ENCODE measurements around the gene SHANK1.

Gene SHANK1

DNA sequence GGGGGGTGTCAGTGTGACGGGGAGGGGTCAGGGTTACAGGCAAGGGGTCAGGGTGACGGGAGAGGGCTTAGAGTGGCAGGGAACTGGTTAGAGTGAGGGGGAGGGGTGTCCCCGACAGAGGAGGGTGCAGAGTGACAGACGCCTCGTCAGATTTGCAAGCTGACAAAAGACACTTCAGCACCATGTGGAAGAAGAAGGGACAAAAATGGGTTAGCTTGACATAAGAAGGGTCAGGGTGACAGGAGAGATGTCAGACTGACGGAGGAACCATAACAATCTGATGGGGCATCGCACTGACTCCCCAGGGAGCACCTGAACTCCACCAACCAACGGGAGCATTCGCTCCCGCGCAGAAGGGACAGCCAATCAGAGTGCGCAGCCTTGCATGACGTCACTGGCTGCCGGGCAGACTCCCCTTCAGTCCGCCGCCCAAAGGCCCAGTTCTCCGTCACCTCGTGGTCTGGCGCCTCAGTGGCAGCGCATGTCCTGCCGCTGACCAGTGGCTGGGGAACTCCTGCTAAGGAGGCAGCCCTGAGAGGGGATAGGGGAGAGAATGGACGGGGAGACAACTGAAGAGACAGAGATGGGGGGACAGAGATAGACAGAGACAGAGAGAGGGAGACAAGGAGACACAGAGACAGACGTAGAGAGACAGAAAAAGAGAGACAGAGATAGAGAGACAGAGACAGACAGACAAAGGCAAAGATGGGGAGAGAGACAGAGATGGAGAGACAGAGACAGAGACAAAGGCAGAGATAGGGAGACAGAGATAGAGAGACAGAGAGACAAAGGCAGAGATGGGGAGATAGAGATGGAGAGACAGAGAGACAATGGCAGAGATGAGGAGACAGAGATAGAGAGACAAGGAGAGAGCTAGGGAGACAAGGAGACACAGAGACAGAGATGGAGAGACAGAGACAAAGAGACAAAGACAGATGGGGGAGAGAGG is 40.2 kb downstream of the SHANK1 start:
- no peak for FAIRE-seq

DNA sequence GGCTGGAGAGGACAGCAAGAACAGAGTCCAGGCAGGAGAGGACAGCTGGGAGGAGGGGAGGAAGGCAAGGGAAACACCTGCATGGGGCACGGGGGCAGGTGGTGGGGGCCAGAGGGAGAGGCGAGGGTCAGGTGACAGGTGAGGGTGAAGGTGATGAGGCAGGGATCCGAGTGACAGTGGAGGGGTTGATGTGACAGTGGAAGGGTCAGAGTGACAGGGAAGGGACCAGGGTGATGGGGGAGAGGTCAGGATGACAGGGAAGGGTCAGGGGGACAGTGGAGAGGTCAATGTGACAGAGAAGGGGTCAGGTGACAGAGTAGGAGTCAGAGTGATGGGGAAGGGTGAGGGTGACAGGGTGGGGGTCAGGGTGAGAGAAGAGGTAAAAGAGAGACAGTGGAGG is 41.3 kb downstream of the SHANK1 start:
- FAIRE-seq: no peak

DNA sequence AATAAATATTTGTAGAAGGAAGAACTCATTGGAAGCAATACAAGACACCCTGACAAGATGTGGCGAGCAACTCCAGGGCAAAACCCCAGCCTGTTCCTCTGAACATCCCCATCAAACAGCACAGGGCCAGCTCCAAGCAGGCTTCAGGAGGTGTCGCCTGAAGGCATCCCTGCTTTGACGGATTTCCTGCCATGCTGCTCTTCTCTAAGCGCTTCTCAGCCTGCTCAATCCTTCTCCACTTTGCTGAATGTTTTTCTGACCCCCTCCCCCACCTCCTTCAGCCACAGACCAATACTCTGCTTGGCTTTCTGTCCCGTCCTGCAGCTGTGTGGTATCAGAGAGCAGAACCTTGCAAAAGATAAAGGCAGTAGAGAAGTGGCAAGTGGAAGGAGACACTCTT is 42.0 kb downstream of the SHANK1 start:
- no peak for FAIRE-seq

DNA sequence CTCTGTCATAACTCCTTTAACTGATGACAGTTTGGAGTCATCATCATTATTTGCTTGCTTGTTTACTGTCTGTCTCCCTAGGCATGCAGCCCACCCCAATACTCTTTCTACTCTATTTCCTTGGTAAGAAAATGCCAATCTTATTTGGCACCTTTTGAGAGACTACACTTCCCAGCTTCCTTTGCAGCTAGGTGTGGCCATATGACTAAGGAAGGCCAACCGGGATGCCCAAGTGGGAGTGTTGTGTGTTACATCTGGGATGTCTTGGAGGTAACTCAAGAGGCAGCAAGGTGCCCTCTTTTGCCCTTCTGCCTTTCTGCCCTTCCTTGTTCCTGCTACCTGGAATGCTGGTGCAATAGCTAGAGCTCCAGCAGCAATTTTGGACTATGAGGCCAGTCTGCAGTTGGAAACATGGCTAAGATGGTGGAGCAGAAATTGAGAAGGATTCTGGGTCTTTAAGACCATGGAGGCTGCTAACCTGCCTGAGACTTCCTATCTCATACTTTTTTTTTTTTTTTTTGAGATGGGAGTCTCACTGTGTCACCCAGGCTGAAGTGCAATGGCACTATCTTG is 42.9 kb downstream of the SHANK1 start:
- no peak for FAIRE-seq

DNA sequence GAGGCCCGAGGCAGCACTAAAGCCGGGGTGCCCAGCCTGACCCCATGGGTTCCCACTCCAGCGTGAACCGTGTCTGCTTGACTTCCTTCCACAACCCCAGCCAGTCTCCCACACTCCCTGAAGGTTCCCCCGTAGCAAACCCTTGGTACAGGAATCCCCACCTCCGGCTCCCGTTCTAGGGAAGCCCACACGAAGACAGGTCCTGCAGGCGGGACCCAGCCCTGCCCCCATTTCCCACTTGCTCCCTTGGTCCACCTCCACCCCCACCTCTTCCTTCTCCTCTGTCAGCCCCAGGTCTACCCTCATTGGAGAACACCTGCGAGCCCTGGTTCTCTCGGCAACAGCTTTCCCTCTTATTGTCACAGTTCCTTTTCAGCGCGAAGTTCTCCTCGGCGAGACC is 46.5 kb downstream of the SHANK1 start:
- no peak for FAIRE-seq

GRCh38 chr19:50670102-50670380 is 49.6 kb downstream of the SHANK1 start:
- no peak for FAIRE-seq

DNA sequence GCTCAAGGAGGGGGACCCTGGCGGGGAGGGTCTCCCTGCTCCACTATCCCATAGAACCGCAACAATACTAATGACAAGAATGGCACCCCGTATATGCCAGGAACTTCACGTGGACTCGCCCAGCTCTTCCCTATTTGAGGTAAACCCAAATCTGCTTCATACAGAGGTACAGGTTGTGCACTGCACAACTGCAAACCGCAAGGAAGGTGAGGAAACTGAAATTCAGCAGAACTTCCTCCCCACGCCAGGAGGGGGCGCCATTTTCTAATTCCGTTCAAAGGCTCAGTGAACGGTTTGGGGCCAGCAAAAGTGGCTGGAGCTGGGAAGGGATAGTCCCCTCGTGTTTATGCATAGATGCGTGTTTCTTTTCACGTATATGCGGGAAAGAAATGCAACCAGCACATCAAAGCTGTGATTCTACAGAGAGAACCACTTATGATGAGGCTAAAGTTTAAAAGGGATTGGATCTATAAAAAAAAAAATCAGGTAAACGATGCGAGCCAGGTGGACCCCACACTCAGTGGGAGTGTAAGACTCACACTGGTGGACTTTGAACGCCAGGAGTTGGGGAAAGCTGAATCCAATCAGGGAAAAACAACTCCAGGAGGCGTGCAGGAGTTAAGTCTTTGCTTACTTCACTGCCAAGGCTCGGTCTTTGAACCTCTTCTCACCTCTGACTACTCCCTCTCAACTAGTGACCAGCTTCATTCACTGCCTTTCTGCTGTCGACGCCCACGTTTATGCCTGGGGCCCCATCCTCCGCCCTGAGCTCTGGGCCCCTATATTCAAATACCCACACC is 50.1 kb downstream of the SHANK1 start:
- FAIRE-seq: no peak

DNA sequence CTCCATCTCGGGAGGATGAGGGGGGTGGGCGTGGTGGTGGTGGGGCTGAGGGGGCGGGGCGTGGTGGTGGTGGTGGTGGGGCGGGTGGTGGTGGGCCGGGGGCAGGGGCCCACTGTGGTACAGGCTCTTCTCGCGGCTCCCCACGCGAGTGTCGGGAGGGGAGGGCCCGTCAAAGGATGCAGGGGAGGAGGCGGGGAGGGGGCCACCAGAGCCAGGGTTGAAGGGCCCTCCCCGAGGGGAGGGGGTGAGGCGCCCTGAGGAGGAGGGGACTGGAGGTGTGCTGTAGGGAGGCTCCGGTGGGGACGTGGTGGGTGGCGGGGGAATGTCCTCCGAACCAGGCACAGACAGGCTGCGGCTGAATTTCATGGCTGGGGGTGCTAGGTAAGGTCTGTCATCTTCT is 50.7 kb downstream of the SHANK1 start:
- FAIRE-seq: no peak

DNA sequence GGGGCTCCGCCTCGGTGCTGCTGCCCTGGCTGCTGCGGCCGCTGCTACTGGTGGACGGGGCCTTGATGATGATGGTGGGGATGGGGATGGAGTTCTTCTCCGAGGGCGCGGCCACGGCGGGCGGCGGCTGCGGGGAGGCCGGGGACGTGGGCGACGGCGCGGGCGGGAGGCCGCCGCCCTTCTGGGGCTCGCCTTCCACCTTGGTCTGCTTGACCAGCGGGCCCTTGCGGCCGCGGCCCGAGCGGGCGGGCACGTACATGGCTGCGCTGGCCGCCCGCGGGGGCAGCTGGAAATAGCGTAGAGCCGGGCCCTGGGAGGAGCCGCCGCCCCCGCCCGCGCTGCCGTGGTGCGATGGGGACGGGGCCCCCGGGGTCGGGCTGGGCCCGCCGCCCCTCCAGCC is 51.2 kb downstream of the SHANK1 start:
- no peak for FAIRE-seq

GRCh38 chr19:50667759-50668231 is 51.8 kb downstream of the SHANK1 start:
- no peak for FAIRE-seq

GRCh38 chr19:50667177-50667758 is 52.3 kb downstream of the SHANK1 start:
- FAIRE-seq: no peak

GRCh38 chr19:50666346-50667176 is 53.0 kb downstream of the SHANK1 start:
- no peak for FAIRE-seq

DNA sequence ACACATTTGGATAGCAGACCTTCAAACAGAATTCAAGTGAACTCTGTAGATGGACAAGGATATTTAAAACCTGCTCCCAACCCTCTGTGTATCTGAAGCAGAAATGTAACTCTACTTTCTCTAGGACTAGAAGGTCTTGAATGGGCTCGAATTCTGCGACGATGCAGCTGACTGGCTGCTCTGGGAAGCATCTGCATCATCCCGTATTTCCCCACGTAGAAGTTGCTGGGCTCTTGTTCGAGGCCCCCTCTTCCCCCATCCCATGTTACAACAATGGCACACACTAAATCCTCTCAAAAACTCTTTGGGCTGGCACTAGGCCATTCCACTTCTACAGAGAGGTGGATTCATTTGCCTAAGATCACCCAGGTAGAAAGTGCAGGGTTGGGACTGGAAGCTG is 55.4 kb downstream of the SHANK1 start:
- FAIRE-seq: no peak

- FAIRE-seq: no peak
These were observed 56.2 kb downstream of the SHANK1 start for GRCh38 chr19:50663482-50663790.

DNA sequence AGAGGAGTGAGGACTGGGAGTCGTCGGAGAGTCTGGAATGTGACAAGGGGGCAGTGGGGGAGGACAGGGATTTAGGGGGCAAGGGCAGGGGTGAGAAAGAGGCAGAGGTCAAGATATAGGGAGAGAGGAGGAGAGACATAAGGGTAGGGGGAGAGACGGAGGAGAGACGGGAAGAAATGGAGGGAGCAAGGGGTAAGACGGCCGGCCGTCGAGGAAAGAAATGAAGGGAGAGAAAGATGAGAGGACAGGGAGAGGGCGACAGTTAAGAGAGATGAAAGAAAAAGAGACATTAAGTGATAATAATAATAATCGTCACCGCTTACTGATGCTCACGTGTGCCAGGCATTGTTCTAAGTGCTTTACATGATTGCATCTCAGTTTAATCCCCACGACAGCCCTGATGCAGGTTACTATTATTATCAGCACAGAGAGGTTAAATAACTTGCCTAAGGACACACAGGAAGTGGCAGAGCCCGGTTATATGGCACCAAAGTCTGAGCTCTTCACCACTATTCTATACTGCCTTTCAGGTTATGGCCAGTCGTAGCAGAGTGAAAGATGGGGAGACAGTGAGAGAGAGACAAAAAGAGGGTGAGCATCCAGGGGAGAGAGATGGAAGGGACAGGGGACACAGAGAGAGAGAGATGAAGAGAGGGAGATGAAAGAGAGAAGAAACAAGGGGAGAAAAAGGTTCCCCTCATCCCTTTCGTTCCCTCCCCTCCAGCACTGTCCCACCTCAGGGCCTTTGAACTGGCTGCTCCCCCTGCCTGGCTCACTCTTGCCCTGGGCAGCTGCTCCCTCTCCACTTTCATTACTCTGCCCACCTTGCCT is 56.7 kb downstream of the SHANK1 start:
- FAIRE-seq: no peak

DNA sequence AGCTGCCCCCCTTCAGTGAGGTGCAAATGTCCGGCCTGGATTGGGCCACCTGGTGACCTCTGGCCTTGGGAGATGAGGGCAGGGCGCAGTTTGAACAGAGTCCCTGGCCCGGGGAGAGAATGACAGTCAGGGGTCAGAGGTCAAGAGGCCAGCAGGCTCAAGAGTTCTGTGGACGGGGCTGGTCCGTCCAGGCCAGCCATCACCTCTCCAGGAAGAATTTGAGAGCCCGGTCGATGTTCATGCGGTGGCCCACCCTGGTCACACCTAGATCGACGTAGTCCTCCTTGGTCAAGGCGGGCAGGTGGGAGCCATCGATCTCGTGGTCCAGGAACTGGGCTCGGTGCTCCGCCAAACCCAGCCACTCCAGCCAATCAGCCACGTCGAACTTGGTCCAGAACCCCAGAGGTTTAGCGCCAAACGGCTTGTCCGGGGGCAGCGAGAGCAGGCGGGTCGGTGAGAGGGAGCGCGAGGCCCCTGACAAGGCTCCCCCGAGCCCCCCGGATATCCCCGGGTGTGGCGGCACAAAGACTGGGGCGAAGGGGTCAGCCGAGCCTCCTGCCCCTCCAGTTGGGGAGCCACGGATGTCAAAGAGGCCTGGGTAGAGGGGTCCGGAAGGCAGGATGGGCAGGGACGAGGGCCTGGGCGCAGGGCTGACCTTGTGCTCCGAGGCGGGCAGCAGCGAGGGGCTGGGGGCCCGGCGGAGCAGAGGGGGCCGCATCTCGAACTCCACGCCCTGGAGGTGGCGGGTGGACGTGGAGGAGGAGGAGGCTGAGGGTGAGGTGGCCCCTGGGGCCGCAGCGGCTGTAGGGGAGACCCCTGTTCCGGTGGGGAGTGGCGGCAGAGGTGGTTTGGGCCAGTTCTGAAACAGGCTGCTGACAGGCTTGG is 57.6 kb downstream of the SHANK1 start:
- no peak for FAIRE-seq

GRCh38 chr19:50661023-50661422 is 58.6 kb downstream of the SHANK1 start:
- FAIRE-seq: no peak

- no peak for FAIRE-seq
These were observed 59.6 kb downstream of the SHANK1 start for GRCh38 chr19:50660088-50660366.

GRCh38 chr19:50659318-50660087 is 60.1 kb downstream of the SHANK1 start:
- FAIRE-seq: no peak
